SHP77 (cell line): ENCODE data around the gene TRAK1.
A peak's percentile ranks its signal among the peaks of the same experiment; 100 is the strongest.

ENCODE experiments used
- DNase-seq, 2 experiments: peaks; one replicate each; lab custom pipeline; 2025; lab: John Stamatoyannopoulos, UW

Gene TRAK1

DNA sequence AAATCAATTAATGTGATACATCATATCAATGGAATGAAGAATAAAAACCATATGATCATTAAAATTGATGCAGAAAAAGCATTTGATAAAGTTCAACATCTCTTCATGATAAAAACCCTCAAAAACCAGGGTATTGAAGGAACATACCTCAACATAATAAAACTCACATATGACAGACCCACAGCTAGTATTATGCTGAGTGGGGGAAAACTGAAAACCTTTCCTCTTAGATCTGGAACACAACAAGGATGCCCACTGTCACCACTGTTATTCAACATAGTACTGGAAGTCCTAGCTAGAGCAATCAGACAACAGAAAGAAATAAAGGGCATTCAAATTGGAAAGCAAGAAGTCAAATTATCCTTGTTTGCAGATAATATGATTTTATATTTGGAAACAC, 144.4 kb downstream of the TRAK1 start:
- DNase-seq, result no peak

DNA sequence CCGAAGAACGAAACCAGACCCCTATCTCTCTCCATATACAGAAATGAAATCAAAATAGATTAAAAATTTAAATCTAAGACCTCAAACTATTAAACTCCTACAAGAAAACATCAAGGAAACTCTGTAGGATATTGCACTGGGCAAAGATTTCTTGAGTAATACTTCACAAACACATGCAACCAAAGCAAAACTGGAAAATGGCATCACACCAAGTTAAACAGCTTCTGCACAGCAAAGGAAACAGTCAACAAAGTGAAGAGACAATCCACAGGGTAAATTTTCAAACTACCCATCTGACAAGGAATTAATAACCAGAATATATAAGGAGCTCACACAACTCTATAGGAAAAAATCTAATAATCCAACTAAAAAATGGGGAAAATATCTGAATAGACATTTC, 145.5 kb downstream of the TRAK1 start:
- DNase-seq, result no peak

DNA sequence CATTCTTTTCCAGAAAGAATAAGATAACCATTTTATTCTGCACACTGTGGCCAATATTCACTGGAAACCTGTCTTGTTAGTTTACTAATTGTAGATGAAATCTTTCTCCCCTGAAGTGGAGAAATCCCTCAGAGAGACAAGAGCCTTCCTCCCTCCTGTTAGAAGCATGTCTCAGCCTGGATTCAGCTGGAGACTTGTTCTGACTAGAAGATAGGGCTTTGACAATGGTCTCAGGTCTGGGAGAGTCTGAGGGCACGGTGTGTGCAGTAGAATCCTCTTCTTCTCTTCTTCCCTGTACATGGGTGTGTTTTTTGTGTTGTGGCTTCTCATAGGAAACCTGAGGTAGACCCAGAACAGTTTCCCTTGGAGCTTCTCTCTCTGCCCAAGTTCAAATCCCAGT, 154.9 kb downstream of the TRAK1 start:
- no peak for DNase-seq

DNA sequence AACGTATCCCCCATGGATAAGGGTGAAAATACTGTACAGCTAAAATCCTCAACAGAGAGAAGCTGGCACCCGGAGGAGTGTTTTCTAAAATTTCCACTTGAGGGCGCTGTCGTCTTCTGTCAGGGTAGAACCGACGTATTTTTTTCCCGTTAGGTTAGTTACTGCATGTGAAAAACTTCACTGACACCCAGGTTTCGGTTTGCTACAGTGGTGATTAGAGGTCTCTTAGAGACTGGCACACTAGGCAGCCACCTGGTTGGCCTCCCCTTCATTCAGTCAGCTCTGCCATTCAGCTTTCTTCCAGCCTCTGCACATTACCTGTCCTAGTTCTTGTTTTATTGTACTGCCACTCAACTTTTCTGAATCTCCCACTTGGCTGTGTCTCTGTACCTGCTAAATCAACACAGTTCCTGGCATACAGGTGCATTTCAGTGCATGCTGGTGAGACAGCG, 156.4 kb downstream of the TRAK1 start:
- DNase-seq, result peak; percentile 28 to 39

DNA sequence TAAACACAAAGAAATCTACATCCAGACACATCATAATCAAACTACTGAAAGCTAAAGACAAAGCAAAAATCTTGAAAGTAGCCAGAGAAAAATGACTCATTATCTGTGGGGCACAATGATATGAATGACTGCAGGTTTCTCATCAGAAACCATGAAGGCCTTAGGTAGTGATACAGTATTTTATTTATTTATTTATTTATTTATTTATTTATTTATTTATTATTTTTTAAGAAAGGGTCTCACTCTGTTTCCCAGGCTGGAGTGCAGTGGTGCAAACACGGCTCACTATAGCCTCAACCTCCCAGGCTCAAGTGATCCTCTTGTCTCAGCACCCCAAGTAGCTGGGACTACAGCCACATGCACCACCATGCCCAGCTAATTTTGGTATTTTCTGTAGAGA, 159.6 kb downstream of the TRAK1 start:
- DNase-seq, result no peak

DNA sequence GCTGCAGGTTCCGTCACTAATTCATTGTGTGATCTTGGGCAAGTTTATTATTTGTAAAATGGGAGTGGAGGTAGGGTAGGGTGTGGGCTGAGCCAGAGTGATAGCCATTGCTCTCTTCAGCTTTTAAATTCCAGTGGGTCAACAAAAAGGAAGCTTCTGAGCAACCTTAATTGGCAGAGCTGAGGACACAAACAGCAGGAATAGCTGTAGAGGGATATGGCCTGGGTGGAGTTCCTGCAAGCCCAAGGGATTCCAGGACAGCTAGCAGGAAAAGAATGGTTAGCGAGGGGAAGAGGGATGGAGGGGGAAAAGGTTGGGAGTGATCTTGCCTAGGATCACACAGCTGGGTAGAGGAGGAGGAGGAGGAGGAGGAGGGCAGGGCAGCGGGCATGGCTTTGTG, 163.4 kb downstream of the TRAK1 start:
- no peak for DNase-seq

DNA sequence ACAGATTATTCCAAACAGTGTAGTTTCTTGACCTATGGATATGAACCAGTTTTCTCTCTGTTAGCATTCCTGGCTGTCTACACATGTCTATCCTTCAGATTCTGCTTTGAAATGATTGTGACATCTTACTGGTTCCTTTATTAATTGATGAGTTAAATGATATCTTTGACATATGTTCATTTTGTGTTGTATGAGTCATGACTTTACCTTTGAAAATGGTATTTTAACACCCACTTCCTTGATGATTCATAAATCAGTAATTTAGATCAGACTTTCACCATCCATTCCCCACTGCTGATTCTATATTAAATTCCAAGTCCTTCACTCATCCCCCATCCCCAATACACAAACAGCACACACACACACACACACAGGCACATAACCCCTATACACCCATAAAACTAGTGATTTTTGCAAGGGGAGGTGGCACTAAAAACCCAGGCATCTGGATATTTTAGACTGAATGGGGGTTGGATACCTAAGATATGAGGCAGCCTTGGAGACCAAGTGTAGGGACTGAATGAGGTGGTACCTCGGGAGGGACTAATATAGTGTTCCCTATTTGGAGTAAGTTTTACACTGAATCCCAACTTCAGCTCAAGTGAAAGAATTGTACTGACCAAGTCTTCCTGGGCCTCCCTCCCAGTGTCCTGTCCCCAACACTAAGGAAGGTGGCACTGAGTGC, 165.1 kb downstream of the TRAK1 start:
- DNase-seq, result no peak

DNA sequence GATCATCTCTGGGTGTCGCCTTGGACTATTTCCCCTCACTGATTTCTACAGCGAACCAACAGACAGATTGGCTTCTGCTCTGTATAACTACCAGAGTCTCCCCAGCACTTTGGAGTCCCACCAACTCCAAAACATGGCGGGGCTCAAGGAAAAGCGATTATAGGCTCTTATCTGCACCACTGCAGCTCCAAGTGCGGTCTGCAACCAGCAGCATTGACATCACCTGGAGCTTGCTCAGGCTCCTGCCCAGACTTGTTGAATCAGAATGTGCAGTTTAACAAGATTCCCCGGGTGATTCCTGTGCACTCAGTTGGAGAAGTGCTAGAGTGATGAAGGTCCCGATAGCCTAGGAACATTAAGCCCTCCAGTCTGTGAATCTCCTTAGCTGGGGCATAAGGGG, 165.8 kb downstream of the TRAK1 start:
- DNase-seq, result no peak

DNA sequence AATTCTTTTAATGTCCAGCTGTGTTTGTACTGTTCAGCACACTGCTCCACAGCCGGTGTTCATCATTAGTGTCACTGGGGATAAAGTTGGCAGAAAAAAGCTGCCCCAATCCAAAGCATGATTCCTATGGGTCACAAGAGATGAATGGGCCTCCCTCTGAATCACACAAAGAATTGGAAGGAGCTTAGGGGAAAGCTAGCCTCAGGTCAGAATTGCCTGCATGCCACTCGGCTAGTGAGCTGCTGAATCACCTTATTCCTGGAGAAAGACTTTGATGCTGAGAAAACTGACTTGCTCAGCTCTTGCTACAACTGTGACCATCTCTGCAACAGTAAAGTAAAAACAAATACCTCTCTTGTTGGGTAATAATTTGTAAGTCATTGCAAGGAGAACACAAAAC, 171.4 kb downstream of the TRAK1 start:
- no peak for DNase-seq

DNA sequence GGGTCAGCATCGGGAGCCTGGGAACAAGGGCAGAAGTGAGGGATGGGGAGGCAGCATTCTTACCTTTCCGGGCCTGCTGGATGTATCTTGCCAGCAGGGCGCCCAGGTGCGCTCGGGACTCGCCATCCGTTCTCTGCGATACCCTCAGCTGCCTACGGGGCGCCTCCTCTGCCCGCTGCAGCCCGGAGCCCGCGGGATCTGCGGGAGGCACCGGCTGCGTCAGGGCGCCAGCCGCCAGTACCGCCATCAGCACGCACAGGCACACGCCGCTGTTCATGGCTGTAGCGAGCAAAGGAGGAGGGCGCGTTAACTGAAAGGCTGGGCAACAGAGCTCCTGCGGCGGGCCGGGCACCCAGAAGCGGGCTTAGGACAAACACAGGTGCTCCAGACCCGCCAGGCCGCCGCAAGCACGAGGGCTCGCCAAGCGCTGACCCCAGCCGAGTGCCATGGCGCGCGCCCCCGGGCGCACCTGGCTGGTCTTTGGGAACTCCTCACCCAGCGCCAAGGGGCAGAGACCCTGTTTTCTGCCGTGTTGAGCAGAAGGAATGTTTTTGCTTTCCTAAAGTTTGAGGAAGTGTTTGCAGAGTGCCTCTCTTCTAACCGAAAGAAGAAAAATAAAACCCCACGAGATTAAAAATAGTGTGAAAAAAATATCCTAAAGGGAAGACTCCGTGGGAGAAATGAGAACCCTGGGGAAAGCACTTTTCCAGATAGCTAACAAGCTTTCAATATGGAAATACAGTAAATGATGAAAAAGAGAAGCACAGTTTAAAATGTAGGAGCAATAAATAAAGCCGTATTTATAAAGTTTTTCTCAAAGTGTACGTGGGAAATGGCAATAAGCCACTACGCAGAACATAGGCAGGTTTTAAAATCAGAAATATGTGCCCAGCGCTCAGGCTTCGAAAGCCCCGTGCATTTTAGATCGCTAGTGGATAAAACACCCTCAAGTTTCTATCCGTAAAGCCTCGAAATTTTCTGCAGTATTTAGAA, 172.5 kb downstream of the TRAK1 start:
- DNase-seq, result no peak

DNA sequence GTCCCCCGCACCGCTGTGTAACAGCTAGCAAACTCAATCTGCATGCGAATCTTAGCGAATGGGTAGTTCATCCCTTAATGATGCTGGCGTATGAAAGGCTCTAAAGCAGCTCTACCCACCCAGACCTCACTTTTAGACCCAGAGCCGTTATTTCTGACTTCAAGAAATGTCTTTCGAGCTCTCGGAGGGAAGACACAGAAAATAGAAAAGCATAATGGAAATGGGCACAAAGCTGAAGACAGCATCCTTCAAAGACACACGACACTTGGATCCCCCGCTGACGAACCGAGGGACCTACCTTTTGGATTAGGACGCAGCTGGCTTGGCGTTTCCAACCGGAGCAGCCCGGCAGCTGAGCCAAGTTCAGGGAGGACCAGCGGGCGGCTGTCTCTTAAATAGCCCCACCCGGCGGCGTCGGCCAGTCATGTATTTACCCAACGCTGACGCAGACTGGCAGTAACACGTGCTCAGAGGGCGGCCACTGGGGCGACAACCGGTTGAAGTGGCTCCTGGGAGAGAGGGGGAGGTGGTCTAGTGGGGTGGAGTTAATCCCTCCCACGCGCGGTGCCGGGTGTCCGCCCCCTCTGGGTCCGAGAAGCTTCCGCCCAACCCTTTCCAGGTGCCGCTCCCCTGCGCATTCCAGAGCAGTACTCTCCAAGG, 173.4 kb downstream of the TRAK1 start:
- DNase-seq, result no peak

DNA sequence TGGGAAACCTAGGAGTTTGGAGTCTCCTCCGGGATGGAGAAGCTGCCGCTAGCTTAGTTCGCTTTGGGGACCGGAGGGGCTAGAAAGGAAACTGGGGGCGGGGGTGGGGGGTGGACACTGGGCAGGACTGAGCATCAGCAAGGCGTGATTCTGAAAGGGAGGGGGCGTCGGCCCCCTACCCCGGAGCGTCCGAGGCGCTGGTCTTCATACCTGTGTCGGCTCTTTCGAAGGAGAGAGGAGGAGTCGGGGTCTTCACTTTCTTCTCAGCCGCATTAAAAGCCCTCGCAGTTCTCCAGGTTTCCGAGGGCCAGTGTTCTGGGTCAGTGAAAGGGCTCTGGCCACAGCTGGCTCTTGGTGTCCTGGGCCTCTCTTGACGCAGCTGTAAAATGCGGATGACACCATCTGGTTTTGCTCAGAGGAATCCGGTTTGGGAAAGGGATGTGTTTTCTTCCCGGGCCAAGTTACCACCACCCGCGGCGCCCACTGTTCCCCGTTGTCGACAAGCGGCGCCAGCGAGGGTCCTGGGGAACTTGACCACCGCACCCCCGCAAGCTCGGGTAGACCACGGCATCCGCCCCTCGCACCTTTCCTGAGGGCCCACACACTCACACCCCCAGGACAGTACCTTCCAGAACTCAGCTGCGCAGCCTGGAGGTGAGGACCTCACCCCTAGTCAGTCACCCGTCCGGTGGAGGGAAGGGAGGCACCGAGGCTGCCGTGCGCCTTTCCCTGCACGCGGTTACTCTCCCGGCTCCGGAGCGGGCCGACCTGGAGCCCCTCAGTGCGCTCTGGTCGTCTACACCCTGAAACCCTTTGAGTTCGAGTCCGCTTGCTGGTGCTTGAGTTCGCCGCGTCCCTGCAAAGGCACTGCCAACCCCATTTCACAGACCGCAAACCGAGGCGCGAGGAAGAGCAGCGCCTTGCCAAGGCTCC, 174.2 kb downstream of the TRAK1 start:
- no peak for DNase-seq

DNA sequence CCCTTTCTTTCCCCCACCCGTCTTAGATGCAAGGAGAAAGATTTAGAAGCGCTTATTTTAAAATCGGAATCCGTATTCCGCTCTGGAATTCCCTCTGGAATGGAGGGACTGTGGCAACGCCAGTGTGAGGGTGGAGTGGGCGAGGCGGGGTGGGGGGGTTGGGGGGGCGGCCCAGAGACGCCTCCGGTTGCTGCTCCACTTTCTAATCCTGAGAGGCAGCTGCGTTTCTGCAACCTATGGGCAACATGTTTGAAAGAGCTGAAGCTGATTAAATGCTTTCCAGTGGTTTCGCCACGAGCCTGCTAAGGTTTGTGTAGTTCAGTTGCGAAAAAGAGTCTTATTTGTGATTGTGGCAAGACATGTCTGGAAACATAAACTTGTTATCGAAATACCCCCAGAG, 174.9 kb downstream of the TRAK1 start, which contains the start of gene CCK:
Gene CCK (minus strand): TSS at position 101 of the 400 bp plus-strand sequence. CDS start 2,555 bp downstream, outside the sequence.
- DNase-seq, result no peak

DNA sequence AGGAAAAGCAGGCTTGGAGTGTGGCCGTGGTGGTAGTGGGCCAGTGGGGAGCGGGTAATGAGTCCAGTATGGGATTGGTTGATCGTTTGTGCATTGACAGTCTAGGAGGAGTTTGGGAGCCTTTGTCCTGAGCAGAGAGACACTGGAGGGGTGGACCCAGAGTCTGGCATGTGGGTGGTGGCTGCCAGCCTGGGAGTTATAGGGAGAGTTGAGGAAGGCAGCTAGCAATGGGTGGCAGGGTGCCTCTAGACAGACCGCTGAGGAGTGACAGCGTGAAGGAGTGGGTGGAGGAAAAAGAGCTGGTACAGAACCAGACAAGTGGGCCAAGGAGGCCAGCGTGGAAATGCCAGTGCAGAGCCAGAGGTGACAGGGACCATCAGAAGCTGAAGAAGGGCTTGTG, 176.7 kb downstream of the TRAK1 start:
- DNase-seq, result no peak

DNA sequence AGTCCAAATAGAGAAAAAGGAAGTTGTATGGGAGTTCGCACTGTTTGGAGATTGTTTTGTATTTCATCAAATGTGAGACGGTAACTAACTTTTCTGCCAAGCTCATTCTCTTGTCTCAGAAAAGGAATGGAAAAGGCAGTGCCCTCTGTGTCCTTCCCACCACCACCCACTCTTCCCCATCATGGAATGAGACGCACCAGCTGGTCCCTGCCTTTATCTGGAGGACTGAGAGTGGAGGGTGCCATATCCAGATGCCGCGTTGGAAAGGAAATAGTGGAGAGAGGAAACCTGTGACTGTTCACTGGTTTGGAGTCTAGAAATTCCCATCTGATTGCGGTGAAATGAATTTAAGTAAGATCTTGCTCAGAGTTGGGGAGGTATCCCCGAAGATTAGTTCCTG, 178.5 kb downstream of the TRAK1 start:
- DNase-seq, result no peak

DNA sequence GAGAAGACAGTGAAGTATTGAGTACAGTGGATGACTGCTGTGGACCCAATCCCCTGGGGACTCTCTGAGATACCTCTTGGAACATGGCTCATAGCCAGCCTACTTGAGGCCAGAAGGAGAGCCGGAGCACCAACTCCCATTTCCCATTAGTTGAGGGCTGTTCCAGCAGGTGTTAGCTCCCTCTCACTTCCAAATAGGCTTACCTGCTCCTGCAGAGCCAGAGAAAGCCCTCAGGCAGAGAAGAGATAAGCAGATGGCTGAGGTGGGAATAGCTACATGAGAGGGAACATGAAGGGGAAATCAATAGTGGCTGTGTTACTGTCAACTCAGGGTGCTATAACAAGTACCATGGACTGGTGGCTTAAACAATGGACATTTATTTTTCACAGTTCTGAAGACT, 179.4 kb downstream of the TRAK1 start:
- no peak for DNase-seq

DNA sequence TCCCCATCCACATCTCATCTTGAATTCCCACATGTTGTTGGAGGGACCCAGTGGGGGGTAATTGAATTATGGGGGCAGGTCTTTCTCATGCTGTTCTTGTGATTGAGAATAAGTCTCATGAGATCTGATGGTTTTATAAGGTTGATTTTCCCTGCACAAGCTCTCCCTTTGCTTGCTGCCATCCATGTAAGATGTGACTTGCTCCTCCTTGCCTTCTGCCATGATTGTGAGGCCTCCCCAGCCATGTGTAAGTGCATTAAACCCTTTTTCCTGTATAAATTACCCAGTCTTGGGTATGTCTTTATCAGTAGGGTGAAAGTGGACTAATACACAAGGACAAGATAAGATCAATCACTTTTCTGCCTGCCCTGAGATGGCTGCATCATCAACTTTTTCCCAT, 180.6 kb downstream of the TRAK1 start:
- DNase-seq, result no peak

DNA sequence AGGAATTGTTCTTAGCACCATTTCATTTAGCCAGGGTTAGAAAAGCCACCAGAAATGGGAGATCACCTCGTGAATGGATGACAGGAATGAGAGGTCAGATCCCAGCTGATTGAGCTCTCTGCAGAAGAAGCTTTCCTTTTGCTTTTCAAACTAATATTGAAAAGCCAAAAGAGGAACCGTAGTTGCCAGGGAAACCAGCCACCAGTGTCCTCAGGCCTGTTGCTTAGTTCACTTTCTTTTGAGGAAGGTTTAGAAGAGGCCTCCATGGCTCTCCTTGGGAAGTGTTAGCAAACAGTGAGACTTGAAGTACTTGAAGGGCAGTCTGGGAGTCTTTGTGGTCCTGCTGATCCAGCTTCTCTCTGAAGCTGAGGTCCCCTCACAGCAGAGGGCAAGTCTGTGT, 182.2 kb downstream of the TRAK1 start:
- DNase-seq, result no peak

DNA sequence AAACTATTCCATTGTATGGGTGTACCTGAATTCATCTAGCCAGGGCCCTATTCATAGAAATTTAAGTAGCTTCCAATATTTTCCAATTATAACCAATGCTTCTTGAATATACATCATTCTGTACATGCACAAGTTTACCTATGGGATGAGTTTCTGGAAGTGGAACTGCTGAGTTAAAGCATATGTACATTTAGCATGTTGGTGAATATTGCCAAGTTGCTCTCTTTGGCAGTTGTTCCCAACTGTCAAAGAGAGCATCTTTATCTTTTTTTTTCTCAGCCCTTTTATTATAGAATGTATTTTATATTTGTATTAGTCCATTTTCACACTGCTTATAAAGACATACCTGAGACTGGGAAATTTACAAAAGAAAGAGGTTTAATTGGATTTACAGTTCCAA, 183.1 kb downstream of the TRAK1 start:
- no peak for DNase-seq

DNA sequence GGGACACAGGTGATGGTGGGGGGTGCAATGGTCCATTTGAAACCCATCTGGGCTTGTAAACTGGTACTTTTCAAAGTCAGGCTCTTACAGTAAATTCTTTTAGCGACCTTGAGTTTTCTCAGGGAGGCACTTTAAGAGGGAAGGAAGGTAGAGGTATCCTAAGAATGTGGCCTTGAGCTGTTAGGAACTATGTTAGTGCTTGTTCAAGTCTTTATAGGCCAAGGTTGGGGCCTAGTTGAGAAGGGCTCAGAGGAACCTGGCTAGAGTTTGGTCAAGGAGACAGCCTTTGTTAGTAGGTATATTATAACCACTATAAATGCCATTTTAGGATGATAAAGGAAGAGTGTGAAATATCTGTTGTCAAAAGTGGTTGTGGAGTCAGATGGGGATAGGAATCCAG, 184.1 kb downstream of the TRAK1 start:
- no peak for DNase-seq
